ENCODE data around the gene RAP1GAP2.

GRCh38 chr17:2946144-2946543 is 149.9 kb downstream of the RAP1GAP2 start:
- TF ChIP-seq CTCF (IDR thresholded peaks at IDR 0.05; ENCODE audit: low read depth, low read length, poor library complexity, severe bottlenecking) (no peak), EZH2phosphoT487 (IDR thresholded peaks at IDR 0.05; ENCODE audit: borderline replicate concordance, low read length) (no peak)

All from DOHH2 (cell line).